NCI-H82 treated with DMSO at 0.1 percent for 48 hours (cell line): Measurements from ENCODE around the gene EPHA1.
A peak's percentile ranks its signal among the peaks of the same experiment; 100 is the strongest.

Experiments
- DNase-seq: peaks from one replicate; lab custom pipeline; 2025; ENCODE audit not compliant: unreplicated experiment; lab: John Stamatoyannopoulos, UW

EPHA1 gene

DNA sequence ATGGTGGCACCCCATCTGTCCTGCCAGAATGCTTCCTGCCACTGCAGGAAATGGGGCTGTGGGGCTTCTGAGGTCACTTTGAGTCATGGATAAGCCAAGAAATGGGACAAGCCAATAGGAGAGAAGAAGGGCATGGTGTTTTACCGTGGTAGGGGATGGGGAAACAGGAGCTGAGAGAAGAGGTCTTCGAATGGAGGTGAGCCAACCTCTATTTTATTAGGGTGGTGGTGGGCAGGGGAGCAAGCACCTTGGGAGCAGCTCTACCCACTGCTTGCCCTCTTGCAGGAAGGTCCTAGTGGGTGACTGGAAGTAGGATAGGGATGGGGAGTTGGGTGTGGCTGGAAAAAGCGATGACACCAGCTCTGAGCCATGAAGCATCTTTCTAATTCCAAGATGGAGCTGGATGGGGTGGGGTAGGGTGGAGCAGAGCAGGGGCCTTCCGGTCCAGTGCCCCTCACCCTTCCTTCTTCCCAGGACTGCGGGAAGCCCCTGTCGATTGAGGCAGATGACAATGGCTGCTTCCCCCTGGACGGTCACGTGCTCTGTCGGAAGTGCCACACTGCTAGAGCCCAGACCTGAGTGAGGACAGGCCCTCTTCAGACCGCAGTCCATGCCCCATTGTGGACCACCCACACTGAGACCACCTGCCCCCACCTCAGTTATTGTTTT is 18.4 kb downstream of the EPHA1 start:
- no peak for DNase-seq

DNA sequence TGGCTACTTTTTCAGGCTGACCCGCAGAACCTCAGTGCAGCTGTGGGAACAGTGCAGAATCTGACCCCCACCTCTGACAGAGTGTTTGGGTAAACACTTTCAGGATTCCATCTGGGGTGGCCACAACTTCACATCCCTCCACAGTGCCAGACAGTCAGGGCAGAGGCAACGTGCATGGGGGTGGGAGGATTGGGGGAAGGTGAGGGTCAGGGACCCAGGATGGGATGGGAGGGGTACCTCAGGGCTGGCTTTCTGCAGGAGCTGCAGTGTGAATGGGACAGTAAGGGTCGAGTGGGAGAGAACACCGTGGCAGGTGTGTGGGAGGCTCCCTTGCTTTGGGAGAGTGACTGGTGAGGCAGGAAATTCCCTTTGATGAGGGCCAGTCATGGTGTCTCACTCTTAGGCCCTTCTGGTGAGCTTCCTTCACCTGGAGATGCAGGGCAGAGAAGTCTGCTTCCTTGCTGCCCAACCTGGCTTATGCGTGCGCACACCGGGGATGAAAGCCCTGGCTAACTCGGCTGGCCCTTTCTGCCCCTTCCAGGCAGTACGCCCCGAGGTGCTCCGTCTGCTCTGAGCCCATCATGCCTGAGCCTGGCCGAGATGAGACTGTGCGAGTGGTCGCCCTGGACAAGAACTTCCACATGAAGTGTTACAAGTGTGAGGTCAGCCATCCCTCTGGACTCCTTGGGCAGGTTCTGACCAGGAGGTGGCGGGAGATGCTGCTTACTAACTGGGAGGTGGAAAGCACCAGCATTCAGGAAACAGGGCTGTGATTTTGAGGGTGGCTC is 19.1 kb downstream of the EPHA1 start:
- DNase-seq: no peak

DNA sequence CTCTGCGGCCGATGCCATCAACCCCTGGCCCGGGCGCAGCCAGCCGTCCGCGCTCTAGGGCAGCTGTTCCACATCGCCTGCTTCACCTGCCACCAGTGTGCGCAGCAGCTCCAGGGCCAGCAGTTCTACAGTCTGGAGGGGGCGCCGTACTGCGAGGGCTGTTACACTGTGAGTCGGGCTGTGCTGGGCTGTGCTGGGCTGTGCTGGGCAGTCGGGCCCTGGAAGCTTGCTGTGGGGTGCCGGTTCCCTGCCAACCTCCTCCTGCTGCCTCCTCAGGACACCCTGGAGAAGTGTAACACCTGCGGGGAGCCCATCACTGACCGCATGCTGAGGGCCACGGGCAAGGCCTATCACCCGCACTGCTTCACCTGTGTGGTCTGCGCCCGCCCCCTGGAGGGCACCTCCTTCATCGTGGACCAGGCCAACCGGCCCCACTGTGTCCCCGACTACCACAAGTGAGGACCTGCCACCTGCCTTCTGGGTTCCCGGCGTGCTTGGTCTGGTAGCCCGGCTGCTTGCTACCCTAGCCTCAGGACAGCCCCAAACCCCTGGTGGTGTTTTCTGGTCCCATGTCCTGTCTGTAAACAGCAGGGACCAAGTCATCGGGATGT is 20.1 kb downstream of the EPHA1 start:
- no peak for DNase-seq

DNA sequence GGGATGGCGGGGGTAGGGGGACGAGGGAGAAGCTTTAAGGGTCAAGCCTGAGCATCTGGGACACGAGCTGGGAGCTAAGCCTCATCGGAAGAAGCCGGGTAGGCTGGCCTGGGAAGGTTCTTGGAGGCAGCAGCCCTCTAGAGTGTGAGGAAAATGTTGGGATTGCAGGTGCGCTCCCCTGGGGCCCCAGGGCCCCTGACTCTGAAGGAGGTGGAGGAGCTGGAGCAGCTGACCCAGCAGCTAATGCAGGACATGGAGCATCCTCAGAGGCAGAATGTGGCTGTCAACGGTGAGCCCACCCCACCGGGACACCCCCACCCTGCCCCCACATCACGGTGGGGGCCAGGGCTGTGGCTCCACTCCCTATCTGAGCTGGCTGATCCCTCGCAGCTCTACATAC is 20.6 kb downstream of the EPHA1 start:
- DNase-seq: no peak

DNA sequence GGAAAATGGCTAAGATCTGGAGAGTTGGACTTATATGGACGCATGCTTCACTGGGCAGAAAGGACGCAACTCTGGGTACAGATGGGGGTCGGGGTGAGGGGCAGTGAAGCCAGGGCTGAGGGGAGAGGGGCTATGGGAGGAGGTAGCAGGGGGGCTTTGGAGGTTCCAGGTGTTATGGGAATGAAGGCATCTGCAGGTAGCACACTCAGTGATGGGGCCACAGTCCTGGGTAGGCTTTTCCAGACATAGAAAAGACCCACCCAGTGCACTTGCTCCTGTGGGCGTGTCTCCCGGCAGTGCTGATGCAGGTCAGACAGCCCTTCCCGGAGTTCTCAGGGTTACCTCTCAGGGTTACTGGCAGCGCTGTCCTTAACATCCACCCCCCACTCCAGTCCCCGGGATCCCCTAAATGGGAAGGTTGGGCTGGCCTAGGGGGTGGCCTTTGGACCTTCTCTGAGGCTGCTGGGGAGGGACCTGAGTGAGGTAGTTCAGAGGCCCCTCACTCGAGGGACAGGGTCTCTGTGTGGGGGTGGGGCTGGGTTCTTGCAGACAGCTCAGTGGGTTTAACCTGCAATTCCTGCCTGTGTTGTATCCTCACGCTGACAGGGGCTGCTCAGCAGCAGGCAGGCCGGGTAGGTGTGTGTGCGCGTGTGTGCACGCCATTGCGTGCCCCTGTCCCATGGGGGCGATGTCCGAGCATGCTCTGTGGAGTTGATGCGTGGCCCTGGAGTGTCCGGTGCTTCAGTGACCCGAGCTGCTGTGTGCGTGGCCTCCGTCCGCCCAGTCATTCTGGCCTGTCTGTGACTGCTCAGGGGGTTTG is 21.3 kb downstream of the EPHA1 start:
- DNase-seq: no peak

DNA sequence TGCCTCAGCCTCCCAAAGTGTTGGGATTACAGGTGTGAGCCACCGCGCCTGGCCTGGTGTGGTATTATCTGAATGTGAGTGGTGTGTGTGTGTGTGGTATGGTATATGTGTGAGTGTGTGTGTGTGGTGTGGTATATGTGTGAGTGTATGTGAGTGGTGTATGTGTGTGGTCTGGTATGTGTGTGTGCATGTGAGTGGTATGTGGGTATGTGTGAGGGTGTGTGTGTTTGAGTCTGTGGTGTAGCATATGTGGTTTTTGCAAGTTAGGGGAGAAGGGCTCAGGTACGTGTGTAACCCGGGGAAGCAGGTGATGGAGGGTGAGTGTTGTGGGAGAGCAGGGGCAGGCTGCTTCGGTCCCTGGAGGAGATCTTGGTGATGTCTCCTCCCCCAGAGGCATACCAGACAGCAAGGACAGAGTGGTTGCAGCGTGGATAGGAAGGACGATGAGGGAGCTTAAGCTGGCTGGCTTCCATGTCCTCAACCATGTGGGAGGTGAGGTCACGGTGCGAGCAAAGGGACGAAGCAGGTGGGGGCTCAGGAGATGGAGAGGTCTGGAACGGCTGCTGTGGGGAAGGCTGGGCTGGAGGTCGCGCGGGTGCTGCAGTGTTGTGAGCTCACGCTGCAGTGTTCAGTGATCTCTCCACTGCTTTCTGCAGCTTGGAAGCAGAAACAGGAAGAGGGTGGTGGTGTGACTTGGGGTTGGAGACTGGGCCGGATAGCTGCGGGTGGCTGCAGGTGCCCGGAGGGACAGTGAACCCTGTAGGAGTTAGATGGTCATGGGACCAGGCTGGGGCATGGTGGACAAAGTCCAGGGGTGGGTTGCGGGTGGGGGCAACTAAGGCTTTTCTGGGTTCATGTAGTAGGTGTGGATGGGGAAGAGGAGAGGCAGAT is 22.5 kb downstream of the EPHA1 start:
- no peak for DNase-seq

DNA sequence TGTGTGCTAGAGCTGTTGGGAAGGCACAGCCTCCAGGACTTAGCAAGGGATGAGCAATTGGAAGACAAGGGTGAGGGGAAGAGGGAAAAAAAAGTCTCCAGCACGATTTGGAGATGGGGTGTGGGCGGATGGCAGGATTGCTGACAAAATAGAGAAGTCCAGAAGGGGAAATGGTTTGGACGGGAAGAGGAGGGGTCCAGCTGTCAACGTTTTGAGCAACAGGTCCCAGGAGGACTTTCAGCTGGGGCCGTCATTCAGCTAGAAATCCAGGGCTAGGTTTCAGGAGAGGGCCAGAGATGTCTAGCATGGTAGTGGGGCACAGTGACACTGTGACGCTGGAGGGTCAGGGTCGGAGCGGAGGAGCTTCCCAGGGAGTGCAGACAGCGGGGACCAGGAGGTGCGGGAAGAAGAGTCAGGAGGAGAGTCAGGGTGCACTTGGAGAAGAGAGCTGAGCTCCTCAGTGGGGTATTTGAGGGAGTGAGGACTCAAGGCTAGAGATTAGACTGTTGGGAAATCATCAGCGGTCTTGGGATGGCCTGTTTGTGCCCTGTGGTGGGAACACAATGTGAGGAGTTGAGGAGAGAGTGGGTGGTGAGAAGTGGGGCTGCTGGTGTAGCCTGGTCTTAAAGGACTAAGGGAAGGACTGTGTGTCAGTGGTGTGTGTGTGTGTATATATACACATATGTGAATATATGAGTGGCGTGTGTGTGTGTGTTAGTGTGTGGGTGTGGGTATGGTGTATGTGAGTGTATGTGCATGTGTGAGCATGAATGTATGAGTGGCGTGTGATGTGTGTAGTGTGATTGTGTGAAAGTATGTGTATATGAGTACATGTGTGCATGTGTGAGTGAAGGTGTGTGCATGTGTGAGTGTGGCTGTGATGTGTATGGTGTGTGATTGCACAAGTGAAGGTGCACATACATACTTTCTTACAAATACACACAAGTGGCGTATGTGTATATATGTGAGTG is 23.7 kb downstream of the EPHA1 start:
- no peak for DNase-seq

DNA sequence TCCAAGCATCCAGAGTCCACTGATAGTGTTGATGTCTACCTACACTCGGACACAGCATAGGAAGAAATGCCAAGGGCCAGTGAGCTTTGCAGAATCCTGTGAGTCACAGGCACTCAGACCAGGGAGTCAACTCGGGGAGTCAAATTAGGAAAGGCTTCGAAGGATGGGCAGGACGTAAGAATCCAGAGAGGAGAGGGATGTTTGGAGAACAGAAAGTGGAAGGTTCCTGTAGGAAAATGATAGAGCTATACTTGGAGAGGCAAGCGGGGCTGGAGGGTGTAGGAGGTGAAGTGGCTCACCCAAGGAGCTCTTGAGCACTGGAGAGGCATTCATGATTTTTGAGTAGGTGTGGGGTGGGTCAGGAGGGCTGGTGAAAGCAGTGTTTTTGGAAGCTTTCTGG is 24.5 kb downstream of the EPHA1 start:
- no peak for DNase-seq

DNA sequence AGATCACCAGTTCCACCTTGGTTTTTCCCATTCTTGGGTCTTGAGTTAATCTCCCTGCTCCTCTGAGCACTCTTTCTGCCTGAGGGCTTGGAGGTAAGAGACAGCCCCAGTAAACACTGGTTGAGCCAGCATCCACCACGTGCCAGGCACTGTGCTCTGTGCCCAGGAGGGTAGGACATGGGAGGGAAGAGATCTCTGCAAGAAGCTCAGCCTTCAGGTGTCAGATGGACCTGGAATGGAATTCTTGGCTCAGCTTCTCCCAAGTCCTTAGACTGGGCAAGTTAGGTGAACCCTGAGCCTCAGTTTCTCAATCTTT is 25.1 kb downstream of the EPHA1 start:
- no peak for DNase-seq

DNA sequence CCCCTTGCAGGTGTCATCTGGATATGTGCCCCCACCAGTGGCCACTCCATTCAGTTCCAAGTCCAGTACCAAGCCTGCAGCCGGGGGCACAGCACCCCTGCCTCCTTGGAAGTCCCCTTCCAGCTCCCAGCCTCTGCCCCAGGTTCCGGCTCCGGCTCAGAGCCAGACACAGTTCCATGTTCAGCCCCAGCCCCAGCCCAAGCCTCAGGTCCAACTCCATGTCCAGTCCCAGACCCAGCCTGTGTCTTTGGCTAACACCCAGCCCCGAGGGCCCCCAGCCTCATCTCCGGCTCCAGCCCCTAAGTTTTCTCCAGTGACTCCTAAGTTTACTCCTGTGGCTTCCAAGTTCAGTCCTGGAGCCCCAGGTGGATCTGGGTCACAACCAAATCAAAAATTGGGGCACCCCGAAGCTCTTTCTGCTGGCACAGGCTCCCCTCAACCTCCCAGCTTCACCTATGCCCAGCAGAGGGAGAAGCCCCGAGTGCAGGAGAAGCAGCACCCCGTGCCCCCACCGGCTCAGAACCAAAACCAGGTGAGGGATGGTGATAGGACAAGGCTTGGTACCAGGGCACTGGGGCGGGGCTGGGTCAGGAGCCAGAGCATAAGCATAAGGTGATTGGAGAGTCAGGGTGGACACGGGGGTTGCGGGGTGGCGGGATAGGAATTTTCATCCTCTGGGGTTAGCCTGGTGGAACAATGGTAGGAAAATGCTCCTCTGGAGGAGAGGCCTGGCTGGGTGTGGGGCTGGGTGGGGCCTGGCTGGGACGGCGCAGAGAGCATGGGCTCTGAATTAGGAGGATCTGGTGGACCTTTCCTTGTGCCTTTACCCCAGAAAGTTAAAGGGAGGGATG is 25.6 kb downstream of the EPHA1 start:
- DNase-seq: no peak

DNA sequence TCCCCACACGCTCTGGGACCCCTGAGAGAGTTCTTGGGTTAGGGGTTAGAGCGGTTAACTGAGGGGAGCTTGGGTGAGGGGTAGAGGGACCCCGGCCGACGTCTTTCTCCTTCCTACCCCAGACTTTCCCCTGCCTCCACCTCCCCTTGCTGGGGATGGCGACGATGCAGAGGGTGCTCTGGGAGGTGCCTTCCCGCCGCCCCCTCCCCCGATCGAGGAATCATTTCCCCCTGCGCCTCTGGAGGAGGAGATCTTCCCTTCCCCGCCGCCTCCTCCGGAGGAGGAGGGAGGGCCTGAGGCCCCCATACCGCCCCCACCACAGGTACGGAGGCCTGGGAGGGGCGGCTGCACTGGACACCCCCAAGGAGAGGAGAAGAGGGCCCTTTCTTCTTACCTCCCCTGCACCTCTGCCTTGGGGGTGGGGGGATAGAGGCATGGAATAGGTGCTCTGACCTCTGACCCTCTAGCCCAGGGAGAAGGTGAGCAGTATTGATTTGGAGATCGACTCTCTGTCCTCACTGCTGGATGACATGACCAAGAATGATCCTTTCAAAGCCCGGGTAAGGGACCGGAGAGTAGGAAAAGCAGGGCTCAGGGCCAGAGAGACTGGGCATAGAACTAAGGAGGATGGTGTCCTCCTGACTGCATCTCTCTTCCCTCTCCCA is 26.4 kb downstream of the EPHA1 start:
- no peak for DNase-seq

DNA sequence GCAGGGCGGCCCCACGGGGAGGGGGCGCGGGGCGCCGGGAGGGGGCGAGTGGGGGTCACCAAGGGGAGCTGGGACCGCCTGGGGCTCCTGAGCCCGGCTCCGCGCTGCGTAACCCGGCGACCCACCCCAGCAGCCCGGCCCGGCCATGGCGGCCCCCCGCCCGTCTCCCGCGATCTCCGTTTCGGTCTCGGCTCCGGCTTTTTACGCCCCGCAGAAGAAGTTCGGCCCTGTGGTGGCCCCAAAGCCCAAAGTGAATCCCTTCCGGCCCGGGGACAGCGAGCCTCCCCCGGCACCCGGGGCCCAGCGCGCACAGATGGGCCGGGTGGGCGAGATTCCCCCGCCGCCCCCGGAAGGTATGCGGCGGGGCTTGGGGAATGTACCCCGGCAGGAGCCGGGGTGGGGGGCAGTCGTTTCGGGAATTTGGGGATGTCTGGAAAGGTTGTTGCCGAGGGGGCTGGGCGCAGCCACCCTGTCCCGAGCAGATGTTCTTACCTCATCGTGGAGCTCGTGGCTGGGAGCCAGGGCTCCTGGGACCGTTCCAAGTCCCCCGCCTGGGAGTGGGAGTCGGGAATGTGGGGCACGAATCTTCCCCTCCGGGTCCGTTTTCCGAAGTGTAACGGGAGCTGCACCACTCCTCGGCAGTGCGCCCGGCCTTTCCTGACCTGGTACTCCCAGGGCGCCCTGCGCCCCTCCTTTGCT is 27.1 kb downstream of the EPHA1 start:
- DNase-seq: no peak

DNA sequence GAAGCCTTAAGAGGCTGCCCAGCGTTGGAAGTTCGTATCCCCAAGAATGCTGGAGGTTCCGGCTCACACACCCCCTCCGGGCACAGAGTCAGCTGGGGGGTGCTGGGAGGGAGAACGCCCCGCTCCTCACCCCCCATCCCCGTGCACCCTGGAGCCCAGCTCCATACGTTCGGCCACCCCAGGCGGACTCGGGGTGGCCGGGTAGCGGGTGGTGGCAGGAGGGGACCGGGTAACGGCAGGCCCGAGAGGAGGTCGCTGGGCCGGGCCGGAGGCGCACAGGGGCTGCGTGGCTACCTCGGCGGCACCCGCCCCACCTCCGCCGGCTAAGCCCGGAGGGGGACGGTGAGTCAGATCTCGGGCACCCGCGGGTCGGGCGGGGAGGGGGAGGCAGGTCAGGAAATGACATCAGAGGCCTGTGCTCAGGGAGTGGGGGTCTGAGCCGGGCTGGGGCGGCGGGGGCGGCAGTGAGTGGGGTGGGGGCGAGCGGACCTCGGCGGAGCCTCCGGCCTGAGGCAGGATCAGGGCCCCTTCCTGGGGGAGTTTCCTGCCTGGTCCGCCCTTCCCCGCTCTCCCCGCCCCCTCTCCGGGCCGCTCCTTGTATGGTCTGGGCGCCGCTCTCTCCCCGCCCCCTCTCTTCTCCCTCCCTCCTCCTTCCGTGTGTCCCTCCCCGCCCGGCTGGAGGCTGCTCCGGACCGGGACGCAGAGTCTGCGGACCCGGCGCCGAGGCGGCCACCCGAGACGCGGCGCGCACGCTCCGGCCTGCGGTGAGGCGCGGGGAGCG is 27.8 kb downstream of the EPHA1 start, which contains the start of gene ZYX:
TSS of gene ZYX (plus strand) at position 700 of the 781 bp plus-strand sequence. CDS start 227 bp downstream, outside the sequence.
- peak; percentile 64 for DNase-seq

DNA sequence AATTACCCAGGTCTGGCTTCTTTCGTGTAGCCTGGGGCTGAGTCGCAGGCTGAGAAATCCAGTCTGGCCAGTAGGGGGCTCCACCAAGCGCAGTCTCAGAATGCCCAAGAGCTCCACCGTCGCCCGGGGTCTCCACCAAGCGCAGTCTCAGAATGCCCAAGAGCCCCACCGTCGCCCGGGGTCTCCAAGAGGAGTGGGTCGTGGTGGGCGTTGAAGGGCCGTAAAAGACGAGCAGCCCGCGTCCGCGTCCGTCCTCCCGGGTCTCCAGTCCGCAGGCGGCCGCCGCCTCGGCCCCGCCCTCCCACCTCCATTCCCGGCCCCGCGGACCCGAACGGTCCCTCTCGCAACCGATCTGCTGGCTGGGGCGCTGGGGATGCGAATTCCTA is 28.4 kb downstream of the EPHA1 start:
- peak; percentile 36 for DNase-seq

DNA sequence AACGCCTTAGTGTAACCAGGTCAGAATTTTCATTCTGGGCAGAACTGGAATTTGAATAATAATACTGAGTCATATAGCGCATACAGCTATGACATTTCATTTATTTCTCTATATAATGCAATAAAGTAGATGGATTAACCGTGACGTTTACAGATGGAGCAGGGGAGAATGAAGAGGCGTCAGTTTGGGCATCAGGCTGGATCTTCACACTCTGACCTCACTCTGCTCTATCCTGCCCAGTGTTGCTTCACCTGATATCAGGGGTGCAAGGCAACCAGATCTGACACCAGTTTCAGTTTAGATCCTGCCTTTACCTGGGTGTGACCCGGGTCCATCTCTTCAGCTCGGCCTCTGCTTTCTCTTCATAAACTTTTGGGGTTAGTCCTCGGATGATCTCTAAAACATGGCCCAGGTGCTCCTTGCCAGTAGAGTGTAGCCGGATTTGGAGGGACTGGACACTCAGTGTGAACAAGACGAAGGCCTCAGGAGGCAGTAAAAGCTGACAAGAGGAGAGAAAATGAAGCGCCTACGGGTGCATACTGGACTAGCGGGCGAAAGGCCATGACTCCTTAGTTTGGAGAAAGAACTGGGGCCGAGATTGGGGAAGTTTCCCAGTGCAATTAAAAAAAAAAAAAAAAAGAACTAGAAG is 28.9 kb downstream of the EPHA1 start:
- no peak for DNase-seq

DNA sequence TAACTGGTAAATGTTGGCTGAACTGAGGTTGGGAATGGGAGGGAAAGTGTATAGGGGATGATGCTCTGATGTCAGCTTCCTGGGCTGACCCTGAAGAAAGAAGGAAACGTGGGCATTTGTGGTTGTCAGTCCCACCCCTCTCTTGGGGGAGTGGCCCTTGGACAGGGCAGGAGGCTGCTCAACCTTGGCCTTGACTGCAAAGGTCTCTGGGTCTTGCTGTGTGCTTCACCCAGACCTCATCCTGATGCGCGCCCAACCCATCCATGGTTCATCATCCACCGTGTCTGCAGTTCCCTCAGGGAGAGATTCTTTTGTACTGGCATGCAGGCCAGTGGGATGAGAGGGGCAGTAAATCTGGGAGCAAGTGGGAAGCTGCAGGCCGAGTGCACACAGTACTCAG is 32.3 kb downstream of the EPHA1 start:
- DNase-seq: no peak
